Measurements from ENCODE around the gene CABP7.
A peak's percentile ranks its signal among the peaks of the same experiment; 100 is the strongest.

Gene CABP7

GRCh38 chr22:29715705-29716104, 4.1 kb upstream of the CABP7 start:
- no peak for DNase-seq (ENCODE audit: low spot score)
- no peak for TF ChIP-seq CTCF (IDR thresholded peaks at IDR 0.05)
- Histone ChIP-seq H3K27ac (no peak overlapping the region), H3K4me3 (no peak overlapping the region)

GRCh38 chr22:29716814-29717545, 2.8 kb upstream of the CABP7 start:
- DNase-seq (ENCODE audit: low spot score) = no peak
- Histone ChIP-seq H3K4me3 (no peak overlapping the region), H3K27ac (no peak overlapping the region)
- TF ChIP-seq CTCF (IDR thresholded peaks at IDR 0.05) = no peak

GRCh38 chr22:29717789-29718188, 2.0 kb upstream of the CABP7 start:
- Histone ChIP-seq H3K4me3 (no peak overlapping the region), H3K27ac (no peak overlapping the region)
- no peak for DNase-seq (ENCODE audit: low spot score)
- TF ChIP-seq CTCF (IDR thresholded peaks at IDR 0.05) = no peak

- Histone ChIP-seq H3K4me3 (peak overlapping the region; percentile 55), H3K27ac (no peak overlapping the region)
- no peak for TF ChIP-seq CTCF (IDR thresholded peaks at IDR 0.05)
- DNase-seq (ENCODE audit: low spot score) = no peak
Observed at GRCh38 chr22:29718949-29719898, 579 bp upstream of the CABP7 start.

GRCh38 chr22:29720811-29721323, 1.1 kb downstream of the CABP7 start:
- no peak for DNase-seq (ENCODE audit: low spot score)
- no peak for TF ChIP-seq CTCF (IDR thresholded peaks at IDR 0.05)
- Histone ChIP-seq H3K27ac (no peak overlapping the region), H3K4me3 (peak overlapping the region; percentile 55)

- no peak for TF ChIP-seq CTCF (IDR thresholded peaks at IDR 0.05)
- H3K27ac ChIP-seq = no peak overlapping the region
Observed at GRCh38 chr22:29722151-29722550, 2.3 kb downstream of the CABP7 start.

More at GRCh38 chr22:29722151-29722550, 2.3 kb downstream of the CABP7 start:
- no peak for DNase-seq (ENCODE audit: low spot score)
- no peak overlapping the region for H3K4me3 ChIP-seq
